IPS-20b (cell line): ENCODE measurements around the gene SNX3.

Experiments used
- H3K27ac ChIP-seq: one replicate; pipeline ENCODE4 v1.5.1; 2013; ENCODE audit warnings: low read length
- H3K27me3 ChIP-seq: 2 replicates; pipeline ENCODE4 v1.6.1; 2013; ENCODE audit warnings: mild to moderate bottlenecking, low read length, inconsistent platforms; ENCODE audit not compliant: insufficient read depth
- H3K36me3 ChIP-seq: 2 replicates; pipeline ENCODE4 v1.6.1; 2013; ENCODE audit warnings: low read depth, mild to moderate bottlenecking, inconsistent platforms, low read length, moderate library complexity; ENCODE audit not compliant: insufficient read depth
- H3K4me1 ChIP-seq: 2 replicates; pipeline ENCODE4 v1.6.1; 2013; ENCODE audit warnings: mild to moderate bottlenecking, control low read depth, inconsistent platforms, low read length, moderate library complexity; ENCODE audit not compliant: insufficient read depth
- H3K4me3 ChIP-seq: 2 replicates; pipeline ENCODE4 v1.5.1; 2013; ENCODE audit warnings: mild to moderate bottlenecking, low read length, inconsistent platforms
- H3K9ac ChIP-seq: 2 replicates; pipeline ENCODE4 v1.6.1; 2013; ENCODE audit warnings: low read depth, mild to moderate bottlenecking, inconsistent platforms, low read length, moderate library complexity
- H3K9me3 ChIP-seq: 2 replicates; pipeline ENCODE4 v1.6.1; 2013; ENCODE audit warnings: mild to moderate bottlenecking, low read depth, low read length, inconsistent platforms; ENCODE audit not compliant: insufficient read depth

The SNX3 gene

GRCh38 chr6:108161724-108162282, 99.0 kb downstream of the SNX3 start:
- H3K27me3 ChIP-seq = peaks cover 100% of the 10 kb centered on the region
- no peaks in the 10 kb centered on the region for H3K36me3 ChIP-seq
- no peak overlapping the region for H3K9ac ChIP-seq
- H3K9me3 ChIP-seq = peaks cover 6% of the 10 kb centered on the region; the same call in 1 of the 2 replicates
- H3K4me1 ChIP-seq = peaks cover 4% of the 10 kb centered on the region; the same call in 1 of the 2 replicates
- H3K4me3 ChIP-seq = no peak overlapping the region
- no peak overlapping the region for H3K27ac ChIP-seq
